ENCODE measurements around the gene HAVCR1.

Gene HAVCR1

GRCh38 chr5:157004893-157005551, 53.9 kb downstream of the HAVCR1 start:
- H3K36me3 ChIP-seq (replicated peaks) = no peaks in the 10 kb centered on the region
- H3K4me1 ChIP-seq = no peaks in the 10 kb centered on the region
- no peak overlapping the region for H3K4me3 ChIP-seq
- in situ Hi-C loops (cut with MboI; ENCODE audit: low sequenced_read_pairs) = no loop called here
- DNase-seq (ENCODE audit: low spot score in 2 of 2) = no peak
- no peaks in the 10 kb centered on the region for H3K27me3 ChIP-seq (ENCODE audit: low read depth)
- no peaks in the 10 kb centered on the region for H3K9me3 ChIP-seq

- in situ Hi-C loops (cut with MboI; ENCODE audit: low sequenced_read_pairs) = no loop called here
These were observed 67.2 kb downstream of the HAVCR1 start for GRCh38 chr5:156991714-156992113.

GRCh38 chr5:156984064-156984463, 74.9 kb downstream of the HAVCR1 start:
- no peak for DNase-seq (ENCODE audit: low spot score in 2 of 2)
- H3K27me3 ChIP-seq (ENCODE audit: low read depth) = no peaks in the 10 kb centered on the region
- no peak overlapping the region for H3K4me3 ChIP-seq
- no peaks in the 10 kb centered on the region for H3K36me3 ChIP-seq (replicated peaks)
- in situ Hi-C loops (cut with MboI; ENCODE audit: low sequenced_read_pairs) = no loop called here
- H3K9me3 ChIP-seq = no peaks in the 10 kb centered on the region
- no peaks in the 10 kb centered on the region for H3K4me1 ChIP-seq

More at GRCh38 chr5:156991714-156992113, 67.2 kb downstream of the HAVCR1 start:
- no peak for DNase-seq (ENCODE audit: low spot score in 2 of 2)
- H3K27me3 ChIP-seq (ENCODE audit: low read depth) = no peaks in the 10 kb centered on the region
- H3K36me3 ChIP-seq (replicated peaks) = no peaks in the 10 kb centered on the region
- no peaks in the 10 kb centered on the region for H3K4me1 ChIP-seq
- H3K4me3 ChIP-seq = no peak overlapping the region
- no peaks in the 10 kb centered on the region for H3K9me3 ChIP-seq

- DNase-seq (ENCODE audit: low spot score in 2 of 2) = no peak
- in situ Hi-C loops (cut with MboI; ENCODE audit: low sequenced_read_pairs) = no loop called here
- H3K4me1 ChIP-seq = no peaks in the 10 kb centered on the region
- H3K4me3 ChIP-seq = no peak overlapping the region
- H3K36me3 ChIP-seq (replicated peaks) = no peaks in the 10 kb centered on the region
- no peaks in the 10 kb centered on the region for H3K27me3 ChIP-seq (ENCODE audit: low read depth)
- no peaks in the 10 kb centered on the region for H3K9me3 ChIP-seq
These were observed 77.4 kb downstream of the HAVCR1 start for GRCh38 chr5:156981481-156981880.
